ENCODE measurements around the gene PCDHGC3. TPM values are rescaled to one million over a fixed set of nuclear protein-coding genes. Genes with fewer than 3 reads are reported as not detected.

PCDHGC3 gene
- total and polyA plus RNA-seq, 7 donors, result 7.3 to 25.2 (median 10.4) TPM

- Histone ChIP-seq H3K36me3 (ENCODE audit: insufficient read depth in 1 of 2, low read depth in 1 of 2) (peaks cover 0 to 15% of the 10 kb centered on the region in 2 donors), H3K9me3 (no peaks in the 10 kb centered on the region), H3K27me3 (ENCODE audit: insufficient read depth in 3 of 3, low read length in 2 of 3) (peaks cover 0 to 5% (median 0%) of the 10 kb centered on the region in 3 donors), H3K4me1 (no peaks in the 10 kb centered on the region), H3K4me3 (no peak overlapping the region), H3K27ac (no peak overlapping the region)
- ATAC-seq, result no peak
- TF ChIP-seq, protein P1, sequence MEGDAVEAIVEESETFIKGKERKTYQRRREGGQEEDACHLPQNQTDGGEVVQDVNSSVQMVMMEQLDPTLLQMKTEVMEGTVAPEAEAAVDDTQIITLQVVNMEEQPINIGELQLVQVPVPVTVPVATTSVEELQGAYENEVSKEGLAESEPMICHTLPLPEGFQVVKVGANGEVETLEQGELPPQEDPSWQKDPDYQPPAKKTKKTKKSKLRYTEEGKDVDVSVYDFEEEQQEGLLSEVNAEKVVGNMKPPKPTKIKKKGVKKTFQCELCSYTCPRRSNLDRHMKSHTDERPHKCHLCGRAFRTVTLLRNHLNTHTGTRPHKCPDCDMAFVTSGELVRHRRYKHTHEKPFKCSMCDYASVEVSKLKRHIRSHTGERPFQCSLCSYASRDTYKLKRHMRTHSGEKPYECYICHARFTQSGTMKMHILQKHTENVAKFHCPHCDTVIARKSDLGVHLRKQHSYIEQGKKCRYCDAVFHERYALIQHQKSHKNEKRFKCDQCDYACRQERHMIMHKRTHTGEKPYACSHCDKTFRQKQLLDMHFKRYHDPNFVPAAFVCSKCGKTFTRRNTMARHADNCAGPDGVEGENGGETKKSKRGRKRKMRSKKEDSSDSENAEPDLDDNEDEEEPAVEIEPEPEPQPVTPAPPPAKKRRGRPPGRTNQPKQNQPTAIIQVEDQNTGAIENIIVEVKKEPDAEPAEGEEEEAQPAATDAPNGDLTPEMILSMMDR (IDR thresholded peaks at IDR 0.05), result no peak
- 58 to 70% (median 64%) methylated on average over 20 to 22 of the region's 22 CpGs for WGBS, 3 donors
- no peak for DNase-seq
- intact Hi-C loops (cut with DNase I), result no loop called here
Observed at GRCh38 chr5:141494761-141495452, 19.1 kb downstream of the PCDHGC3 start.

GRCh38 chr5:141495453-141495811, 19.7 kb downstream of the PCDHGC3 start:
- intact Hi-C loops (cut with DNase I), result no loop called here
- TF ChIP-seq, protein P1 (IDR thresholded peaks at IDR 0.05), result no peak
- ATAC-seq (no peak), DNase-seq (no peak)
- Histone ChIP-seq H3K27ac (no peak overlapping the region), H3K4me1 (no peaks in the 10 kb centered on the region), H3K9me3 (no peaks in the 10 kb centered on the region), H3K36me3 (ENCODE audit: insufficient read depth in 1 of 2, low read depth in 1 of 2) (peaks cover 0 to 10% of the 10 kb centered on the region in 2 donors), H3K4me3 (no peak overlapping the region), H3K27me3 (ENCODE audit: insufficient read depth in 3 of 3, low read length in 2 of 3) (peaks cover 0 to 5% (median 0%) of the 10 kb centered on the region in 3 donors)
- WGBS, 3 donors, result 77 to 92% (median 81%) methylated on average over 8 of the region's 8 CpGs

- no peak for DNase-seq
Observed at GRCh38 chr5:141496038-141496437, 20.3 kb downstream of the PCDHGC3 start.

DNA sequence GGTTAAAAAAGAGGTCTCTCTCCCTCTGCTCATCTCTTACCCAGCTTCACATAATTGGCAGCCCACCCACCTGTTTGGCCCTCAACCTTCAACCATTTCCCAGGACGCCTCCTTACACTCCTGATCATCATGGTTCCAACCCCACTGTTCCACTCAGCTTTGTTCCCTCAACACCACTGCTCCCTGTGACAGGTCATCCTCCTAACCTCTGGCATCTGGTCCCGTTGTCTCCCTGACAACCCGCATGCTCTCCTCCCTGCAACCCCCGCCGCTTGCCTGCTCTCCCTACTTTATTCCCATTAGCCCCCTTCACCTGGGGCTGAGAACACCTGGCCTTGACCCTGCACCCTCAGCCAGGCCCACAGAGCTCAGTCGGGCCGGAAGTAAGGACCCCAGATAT, 26.0 kb downstream of the PCDHGC3 start:
- TF ChIP-seq, protein P1 (IDR thresholded peaks at IDR 0.05), result no peak
- DNase-seq, result no peak
- H3K27me3 ChIP-seq (ENCODE audit: insufficient read depth in 3 of 3, low read length in 2 of 3), result no peaks in the 10 kb centered on the region
- peaks cover 3% of the 10 kb centered on the region for H3K4me1 ChIP-seq
- peaks cover 0 to 5% of the 10 kb centered on the region in 2 donors for H3K36me3 ChIP-seq (ENCODE audit: insufficient read depth in 1 of 2, low read depth in 1 of 2)
- H3K27ac ChIP-seq, result no peak overlapping the region
- no peak for ATAC-seq
- intact Hi-C loops (cut with DNase I), result no loop called here
- 76 to 83% (median 83%) methylated on average over 7 of the region's 7 CpGs for WGBS, 3 donors
- H3K4me3 ChIP-seq, result no peak overlapping the region
- no peaks in the 10 kb centered on the region for H3K9me3 ChIP-seq

More at GRCh38 chr5:141496038-141496437, 20.3 kb downstream of the PCDHGC3 start:
- Histone ChIP-seq H3K36me3 (ENCODE audit: insufficient read depth in 1 of 2, low read depth in 1 of 2) (peaks cover 0 to 10% of the 10 kb centered on the region in 2 donors), H3K9me3 (no peaks in the 10 kb centered on the region), H3K4me3 (no peak overlapping the region), H3K4me1 (no peaks in the 10 kb centered on the region), H3K27ac (no peak overlapping the region), H3K27me3 (ENCODE audit: insufficient read depth in 3 of 3, low read length in 2 of 3) (peaks cover 0 to 5% (median 0%) of the 10 kb centered on the region in 3 donors)
- 66 to 77% (median 68%) methylated on average over 4 of the region's 4 CpGs for WGBS, 3 donors
- TF ChIP-seq, protein P1 (IDR thresholded peaks at IDR 0.05), result no peak
- intact Hi-C loops (cut with DNase I), result no loop called here
- no peak for ATAC-seq

GRCh38 chr5:141503681-141504080, 27.9 kb downstream of the PCDHGC3 start:
- Histone ChIP-seq H3K9me3 (no peaks in the 10 kb centered on the region), H3K4me3 (no peak overlapping the region), H3K27ac (no peak overlapping the region), H3K4me1 (peaks cover 14% of the 10 kb centered on the region), H3K27me3 (ENCODE audit: insufficient read depth in 3 of 3, low read length in 2 of 3) (no peaks in the 10 kb centered on the region), H3K36me3 (ENCODE audit: insufficient read depth in 1 of 2, low read depth in 1 of 2) (peaks cover 0 to 5% of the 10 kb centered on the region in 2 donors)
- intact Hi-C loops (cut with DNase I), result no loop called here
- DNase-seq, result no peak
- no peak for ATAC-seq
- WGBS, 3 donors, result 81 to 94% (median 88%) methylated on average over 2 of the region's 2 CpGs
- TF ChIP-seq, protein P1 (IDR thresholded peaks at IDR 0.05), result no peak

All from psoas muscle (tissue), 8 donors.